NCI-H446 (cell line): ENCODE measurements around the gene USP3.

Source experiments
- DNase-seq, 2 experiments: peaks; one replicate each; lab custom pipeline; 2025; lab: John Stamatoyannopoulos, UW

USP3 gene

DNA sequence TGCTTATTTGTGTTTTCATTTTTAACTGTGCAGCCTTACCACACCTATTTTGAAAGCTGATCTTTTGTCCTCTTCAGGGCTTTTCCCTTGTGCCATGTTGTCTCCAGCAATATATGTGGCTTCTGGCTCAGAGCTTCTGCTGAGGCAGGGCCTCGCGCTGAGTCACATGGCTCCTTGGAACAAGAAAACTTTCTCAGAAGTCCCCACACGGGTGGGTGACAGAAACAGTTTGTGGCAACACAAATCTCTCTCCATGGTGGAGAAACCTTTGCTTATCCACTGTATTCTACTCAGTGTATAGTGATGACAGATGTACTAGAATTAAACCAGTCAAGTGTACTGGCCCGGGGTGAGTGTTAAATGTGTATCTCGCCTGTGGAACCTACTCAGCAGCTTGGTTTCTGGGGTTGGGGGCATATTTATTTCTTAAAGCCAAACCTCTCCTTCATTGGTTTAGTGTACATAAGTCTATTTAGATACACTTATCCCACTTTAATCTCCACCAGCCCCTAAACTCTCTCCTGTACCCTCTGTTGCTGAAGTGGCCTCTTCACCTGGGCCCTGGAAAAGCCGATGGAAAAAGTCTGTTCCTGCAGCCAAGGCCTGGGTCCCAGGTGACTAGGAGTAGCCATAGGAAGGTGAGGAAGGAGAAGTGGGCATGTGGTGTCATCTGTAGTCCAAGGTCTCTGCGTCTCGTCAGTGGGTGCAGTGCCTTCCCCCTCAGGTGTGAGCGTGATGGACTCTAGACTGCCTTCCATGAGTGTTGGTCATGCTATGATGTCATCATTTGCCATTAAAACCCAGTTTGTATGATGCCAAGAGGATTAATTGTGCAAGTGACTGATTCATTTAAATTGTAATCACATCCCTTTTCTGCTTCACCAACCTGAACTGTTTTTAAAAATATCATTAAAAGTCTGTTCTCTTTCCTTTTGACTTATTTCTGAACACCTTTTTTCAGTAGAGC, 89.6 kb downstream of the USP3 start:
- no peak for DNase-seq

DNA sequence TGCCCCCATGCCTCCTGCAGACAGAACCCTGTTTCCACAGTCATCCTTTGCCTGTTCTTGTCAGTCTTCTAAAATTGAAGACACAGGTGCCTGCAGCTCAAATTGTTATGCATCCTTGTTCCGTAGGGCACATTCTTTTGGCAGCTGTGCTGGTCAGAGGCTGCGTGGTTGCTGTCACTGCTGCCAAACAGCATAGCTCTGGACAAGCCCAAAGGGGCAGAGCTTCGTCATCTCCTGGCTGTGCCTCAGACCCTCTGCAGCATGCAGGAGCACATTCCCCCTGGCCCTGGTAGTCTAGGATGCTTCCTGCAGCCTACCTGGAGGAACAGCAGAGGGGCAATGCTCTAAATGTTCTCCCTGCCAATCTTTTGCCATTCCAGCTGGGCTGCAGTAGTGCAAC, 90.7 kb downstream of the USP3 start:
- no peak for DNase-seq

DNA sequence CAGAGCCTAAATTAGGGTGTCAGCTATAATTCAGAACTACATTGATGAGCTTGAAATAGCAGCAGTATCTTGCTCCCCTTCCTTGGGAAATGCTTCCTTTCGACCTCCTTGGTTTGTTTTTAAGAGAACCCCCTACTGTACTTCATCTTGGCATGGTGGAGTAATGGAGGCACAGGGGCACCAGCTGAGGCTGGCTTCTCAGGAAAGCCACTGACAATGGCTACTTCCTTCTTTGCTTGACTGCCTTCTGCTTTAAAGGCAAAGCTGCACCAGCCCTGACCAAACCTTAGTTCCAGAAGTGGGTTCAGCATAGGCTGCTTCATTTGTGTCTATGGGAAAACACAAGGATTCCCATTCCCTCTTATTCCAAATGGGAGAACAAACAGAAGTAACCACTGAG, 91.3 kb downstream of the USP3 start:
- no peak for DNase-seq

DNA sequence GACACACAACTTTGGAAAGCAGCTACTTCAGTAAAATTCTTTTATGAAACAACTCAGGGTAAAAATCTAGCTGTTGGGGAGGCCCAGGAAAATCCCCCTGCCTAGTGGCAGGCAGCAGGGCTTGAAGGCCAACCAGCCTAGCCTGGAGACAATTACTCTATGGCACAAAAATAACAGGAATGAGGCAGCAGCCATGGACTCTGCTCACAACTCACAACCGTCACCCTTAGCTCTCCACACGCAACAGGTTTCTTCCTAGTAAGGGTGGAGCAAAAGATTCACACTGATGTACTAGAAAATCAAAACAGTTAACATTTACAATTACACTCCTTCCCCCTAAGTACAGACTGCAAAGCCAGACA, 92.3 kb downstream of the USP3 start:
- no peak for DNase-seq

DNA sequence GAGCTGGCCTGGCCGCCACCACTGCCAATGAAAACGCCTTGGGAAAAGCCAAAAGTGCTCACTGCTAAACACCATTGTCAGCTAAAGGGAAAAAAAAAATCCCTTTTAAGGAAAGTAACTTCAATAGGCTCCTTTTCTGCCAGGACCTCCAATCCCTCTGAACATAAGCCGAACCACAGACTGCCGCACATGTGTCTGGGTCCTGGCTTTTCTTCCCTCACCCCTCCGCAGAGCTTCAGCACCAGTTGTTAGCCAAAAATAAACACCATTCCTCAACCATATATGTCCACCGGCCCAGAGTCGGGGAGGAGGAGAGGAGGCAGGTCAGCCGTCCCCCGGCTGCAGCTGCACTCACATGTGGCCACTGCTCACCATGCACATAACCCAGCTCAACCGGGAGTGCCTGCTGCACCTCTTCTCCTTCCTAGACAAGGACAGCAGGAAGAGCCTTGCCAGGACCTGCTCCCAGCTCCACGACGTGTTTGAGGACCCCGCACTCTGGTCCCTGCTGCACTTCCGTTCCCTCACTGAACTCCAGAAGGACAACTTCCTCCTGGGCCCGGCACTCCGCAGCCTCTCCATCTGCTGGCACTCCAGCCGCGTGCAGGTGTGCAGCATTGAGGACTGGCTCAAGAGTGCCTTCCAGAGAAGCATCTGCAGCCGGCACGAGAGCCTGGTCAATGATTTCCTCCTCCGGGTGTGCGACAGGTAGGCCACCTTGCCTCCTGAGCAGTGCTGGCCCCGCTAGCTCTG, 92.8 kb downstream of the USP3 start, which contains the start of gene FBXL22:
TSS of gene FBXL22 (plus strand) at position 350 of the 753 bp plus-strand sequence. CDS start at position 356, 6 bp downstream.
- no peak for DNase-seq

DNA sequence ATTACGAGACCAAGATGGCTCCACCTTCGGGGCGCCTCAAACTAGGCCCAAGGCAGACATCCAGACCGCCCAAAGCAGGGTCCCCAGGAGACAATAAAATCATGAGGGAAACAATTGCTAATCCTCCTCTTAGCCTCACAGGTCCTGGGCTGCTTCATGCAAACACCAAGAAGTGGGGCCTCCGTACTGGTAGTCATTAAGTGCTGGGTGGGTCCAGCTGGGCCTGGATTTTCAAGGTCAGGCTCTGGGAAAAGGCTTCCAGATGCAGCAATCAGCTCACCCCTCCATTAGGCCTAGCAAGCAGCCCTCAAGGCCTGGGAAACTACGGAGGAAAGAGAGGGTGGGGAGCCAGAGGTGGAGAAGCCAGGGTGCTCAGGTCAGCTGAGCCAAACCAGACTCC, 93.4 kb downstream of the USP3 start:
- no peak for DNase-seq

DNA sequence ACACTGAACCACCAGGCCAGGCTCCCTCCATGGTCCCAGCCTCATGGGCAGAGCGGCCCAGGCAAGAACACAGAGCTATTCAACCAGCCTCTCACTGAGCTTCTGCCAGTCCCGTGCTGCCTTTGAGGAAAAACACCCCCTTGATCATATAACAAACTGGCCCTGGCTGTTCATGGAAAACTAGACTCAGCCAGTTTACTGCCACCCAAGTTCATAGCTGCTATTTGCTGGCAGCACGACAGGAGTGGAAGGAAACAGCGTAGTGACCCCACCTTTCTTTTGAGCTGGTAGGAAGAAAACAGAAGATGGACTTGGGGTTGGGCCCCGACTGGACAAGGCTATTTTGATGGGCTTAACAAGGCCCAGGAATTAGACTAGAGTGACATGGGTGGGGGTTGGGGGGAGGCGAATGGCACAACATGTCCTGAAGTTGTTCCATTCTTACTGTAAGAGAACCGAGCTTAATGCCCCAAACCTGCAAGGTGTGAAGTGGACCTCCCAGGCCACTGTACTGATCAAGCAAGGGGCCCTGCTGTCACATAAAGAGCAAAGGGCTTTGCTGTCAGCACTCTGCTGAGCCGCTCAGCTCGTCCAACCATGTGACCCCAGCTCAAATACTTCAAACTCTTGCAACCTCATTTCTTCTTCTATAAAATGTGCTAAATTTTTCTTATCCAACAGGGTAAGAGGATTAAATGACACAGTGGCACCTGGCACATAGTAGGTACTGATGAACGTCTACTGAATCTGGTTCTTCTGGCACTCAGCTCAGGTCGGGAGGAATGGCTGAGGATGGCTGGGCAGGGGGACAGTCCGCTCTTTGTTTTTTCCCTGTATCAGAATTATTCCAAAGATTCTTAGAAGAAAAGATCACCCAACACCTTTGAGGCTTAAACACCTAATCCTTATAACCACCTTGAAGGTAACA, 94.3 kb downstream of the USP3 start:
- DNase-seq, result peak in 1 of 2 experiments; percentile 9

DNA sequence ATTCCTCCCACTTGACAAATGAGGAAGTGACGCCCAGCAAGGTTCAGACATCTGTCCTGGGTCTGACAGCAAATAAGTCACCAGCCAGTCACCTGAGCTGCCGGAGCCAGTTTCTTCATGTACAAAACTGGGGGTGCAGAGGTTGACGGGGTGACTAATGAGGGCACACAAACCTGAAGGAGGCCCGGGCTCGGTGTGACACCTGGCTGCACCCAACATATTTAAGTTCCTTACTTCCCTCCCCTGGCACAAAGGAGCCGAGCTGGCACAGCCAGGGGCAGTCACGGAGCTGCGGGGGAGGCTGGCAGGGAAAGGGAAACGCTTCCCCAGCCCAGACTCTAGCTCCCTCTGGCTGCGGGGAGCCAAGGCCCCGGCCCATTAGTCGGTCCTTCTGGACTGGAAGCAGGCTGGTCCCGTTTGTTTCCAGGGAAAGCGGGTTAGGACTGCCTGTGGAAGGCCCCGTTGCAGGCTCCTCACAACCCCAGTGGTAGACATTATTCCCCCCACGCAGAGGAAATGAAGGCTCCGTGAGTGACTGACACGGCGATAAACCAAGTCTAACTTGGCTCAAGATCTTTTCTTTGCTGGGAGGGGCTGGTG, 95.1 kb downstream of the USP3 start:
- peak; percentile 40 to 53 for DNase-seq

DNA sequence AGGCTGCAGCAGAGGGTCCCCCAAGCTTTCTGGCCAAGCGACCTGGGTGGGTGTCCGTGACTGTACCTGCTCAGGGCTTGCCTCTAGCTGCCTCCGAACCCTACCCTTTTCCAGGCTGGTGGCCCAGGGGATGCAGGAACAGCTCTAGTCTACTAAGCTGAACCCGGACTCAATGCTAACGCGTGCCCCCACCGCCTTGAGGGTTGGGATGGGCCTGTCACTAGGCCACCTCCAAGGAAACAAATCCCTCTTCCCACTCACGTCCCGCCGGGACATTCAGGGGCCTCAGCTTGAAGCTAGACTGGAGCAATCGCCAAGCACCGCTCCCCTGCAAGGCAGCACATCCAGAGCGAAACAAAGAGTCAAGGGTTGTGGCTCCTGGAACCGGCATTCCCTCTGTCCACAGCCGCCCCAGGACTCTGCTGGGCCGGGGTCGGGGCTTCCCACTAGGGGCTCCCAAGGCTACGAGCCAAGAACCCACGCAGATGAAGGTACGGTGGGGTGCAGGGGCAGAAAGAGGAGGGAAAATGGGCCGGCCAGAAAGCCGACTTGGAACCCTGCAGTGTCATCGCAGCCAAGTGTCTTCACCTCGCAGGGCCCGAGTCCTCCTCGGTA, 95.7 kb downstream of the USP3 start:
- peak in 1 of 2 experiments; percentile 28 for DNase-seq

DNA sequence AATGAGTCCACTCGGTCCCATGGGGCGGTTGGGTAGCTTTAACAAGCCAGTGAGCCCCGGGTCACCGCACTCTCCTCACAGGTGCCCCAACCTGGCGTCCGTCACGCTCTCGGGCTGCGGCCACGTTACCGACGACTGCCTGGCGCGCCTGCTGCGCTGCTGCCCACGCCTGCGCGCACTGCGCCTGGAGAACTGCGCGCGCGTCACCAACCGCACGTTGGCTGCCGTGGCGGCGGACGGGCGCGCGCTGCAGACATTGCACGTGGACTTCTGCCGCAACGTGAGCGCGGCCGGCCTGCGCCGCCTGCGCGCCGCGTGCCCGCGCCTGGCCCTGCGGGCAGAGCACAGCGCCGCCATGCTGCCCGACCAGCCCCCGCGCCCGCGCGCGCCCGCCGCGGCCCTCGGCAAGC, 96.2 kb downstream of the USP3 start:
- peak; percentile 78 to 94 for DNase-seq

DNA sequence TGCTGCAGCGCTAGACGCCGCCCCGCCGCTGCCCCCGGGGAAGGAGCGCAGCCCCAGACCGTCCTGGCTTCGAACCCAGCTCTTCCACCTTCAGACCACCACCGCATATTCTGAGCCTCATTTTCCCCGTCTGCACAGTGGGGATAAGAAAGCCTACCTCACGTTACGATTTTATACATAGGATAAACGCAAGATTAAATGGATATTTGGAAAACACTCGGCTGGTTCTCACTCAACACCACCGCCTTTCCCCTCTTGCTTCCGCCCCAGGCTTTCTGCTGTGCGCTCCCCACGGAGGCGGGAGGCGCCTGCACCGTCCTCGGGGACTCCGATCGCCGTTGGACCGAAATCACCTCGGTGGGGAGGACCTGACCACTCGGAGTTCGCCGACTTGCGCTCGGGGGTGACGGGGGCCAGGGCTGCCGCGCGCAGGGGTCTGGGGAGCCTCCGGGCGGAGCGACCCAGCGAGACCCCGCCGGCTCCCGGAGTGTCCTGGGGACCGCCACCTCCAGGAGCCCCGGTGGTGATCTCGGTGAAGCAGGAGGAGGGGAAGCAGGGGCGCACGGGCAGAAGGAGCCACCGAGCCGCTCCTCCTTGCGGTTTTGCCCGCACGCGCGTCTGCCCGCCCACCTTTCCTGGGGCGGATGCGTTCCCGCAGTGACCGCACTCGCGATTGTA, 96.8 kb downstream of the USP3 start:
- DNase-seq, result peak in 1 of 2 experiments; percentile 14

DNA sequence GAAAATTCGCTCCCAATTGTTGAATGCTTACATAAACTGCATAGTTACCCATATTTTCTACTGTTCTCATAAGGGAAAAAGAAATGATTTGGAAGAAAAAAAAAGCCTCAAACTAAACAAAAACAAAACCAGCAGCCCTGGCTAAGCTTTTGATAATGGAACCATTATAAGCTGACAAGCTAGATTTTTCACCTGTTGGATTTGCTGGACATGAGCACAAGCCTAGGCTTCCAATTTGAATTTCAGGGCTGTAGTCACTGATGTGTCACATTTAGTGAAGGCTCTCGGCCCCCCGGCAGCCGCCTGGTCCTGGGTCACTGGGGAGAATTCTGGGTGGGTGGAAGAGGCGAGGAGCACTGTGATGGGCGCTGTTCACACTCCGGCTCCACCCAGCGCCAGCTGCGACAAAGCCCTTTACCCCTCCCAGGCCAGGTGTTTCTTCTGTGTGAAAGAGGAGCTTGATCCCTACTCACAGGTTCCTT, 97.4 kb downstream of the USP3 start:
- DNase-seq, result no peak

DNA sequence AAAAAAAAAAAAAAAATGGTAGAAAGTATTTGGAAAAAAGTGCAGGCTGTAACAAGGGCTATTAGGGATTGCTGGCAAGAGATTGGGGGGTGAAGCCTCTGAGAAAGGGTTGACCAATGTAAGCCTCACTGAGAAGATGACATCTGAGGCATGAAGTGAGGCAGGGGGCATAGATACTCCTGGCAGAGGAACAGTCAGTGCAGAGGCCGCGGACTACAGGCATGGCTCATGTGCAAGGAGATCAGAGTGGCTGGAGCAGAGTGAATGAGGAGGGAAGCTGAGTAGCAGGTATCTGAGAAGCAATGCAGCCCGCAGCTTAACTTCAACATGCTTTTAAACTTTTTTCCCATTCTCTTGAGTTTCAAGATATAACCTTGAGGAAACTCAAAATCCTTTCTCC, 98.2 kb downstream of the USP3 start:
- no peak for DNase-seq

DNA sequence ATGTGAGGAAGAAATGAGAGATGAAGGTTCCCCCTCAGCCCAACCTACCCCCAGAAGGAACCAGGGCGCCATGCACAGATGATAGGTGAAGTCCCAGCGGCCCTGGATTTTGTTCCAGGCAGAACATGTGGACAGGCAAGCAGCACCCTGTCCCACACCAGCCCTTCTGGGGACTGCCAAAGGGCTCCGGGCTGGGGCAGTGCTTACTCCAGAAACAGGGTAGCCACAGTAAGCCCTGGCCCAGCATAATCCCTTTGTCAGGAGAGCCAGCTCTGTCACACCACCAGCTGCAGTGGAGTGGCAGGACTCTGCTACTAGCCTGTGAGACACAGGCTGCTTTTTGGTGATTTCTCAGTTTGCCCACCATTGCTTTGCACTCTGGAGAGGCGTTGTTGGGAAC, 99.1 kb downstream of the USP3 start:
- no peak for DNase-seq

DNA sequence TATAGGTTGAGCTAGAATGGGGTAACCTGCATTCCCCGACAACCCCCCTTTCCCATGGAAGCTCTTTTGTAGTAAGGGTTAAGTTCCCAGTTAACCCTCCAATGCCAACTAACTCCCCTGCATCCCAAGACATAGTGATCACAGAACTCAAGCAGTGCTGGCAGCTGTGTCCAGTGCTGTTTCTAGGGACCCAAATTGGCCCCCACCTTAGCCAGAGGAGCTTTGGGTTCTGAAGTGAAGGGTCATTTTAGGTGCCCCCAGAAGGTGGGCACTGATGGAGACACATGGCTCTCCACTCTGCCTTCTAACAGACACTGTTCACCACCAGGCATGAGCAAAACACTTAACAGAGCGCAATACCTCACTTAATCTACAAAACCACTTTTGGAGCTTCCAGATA, 99.9 kb downstream of the USP3 start:
- DNase-seq, result no peak

DNA sequence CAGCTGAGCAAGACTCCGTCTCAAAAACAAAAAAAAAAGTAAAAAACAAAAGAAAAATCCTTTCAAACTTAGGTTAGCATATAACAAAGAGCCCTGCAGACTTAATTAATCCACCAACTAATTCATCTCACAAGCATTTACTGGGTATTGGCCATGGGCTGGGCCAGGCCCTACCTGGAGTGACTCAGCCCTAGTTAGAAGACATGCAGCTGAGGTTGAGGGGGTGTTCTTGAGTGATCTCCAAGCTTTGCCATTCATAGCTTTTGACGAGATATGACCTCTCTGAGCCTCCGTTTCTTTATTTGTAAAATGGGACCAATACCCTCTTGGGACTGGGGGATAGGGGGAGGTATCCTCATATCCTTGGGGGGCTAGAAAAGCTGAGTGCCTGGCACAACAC, 100.6 kb downstream of the USP3 start:
- DNase-seq, result no peak

DNA sequence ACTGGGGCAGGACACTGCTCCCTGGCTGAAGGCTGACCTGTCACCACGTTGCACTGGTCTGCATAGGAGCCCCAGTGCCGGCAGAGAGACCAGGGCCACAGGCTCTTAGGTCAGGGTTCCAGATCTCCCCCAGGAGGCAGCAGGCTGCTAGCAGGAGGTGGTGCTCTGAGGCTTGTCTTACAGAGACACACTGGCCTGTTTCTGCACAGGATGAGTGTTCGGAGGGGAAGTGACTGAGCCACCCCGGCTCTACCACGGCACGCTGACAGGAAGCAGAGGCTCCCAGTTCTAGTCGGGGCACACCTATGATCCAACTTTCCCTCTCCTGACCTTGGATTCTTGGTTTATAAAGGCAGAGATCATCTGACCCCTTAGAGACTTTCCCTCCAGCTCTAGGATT, 101.4 kb downstream of the USP3 start:
- no peak for DNase-seq

DNA sequence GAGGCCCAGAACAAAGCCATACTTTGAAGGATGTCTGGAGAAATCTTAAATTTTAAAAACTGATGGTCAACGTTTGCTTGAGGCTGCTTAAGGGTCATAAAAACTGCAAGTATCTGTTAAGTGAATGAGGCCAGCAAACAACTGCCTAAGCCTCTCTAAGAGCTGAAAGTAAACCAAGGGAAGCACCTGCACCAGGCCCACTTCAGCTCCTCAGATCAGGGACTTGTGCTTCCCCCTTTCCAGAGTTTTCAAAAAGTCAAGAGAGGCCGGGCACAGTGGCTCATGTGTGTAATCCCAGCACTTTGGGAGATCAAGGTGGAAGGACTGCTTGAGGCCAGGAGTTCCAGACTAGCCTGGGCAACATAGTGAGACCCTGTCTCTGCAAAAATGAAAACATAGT, 101.9 kb downstream of the USP3 start:
- DNase-seq, result no peak

DNA sequence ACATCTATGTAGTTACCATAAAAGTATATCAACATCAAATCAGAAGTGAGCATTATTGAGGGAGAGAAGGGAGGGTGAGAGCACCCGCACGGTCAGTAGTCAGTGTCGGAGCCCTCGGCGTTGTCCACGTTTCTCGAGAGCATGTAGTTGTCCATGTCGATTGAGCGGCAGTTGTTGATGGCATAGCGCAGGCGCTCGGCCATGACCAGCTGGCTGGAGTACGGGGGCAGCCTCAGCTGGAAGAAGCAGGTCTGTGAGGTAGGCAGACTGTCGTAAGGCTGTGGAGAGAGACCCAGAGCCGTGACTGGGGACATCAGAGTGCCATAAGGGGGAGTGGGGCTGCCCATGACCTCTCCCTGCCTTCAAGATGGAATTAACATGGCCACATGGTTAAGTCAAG, 104.6 kb downstream of the USP3 start:
- DNase-seq, result no peak

DNA sequence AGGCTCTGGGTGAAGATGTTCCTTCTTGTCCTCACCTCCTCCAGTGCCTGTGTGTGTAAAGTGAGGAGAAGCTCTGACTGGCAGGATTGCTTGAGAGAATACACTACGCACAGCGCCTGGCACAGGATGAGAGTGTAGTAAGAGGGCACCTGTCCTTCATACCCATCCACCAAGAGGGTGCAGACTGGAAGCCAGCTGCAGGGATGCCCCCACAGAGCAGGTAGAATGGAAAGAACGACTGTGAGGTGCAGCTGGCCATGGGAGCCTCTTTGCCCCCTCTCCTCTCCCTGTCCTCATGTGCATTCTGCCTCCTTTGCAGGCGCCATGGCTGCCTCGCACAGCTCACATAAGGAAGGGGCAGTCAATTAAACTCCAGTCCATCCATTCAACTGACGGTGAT, 105.1 kb downstream of the USP3 start:
- no peak for DNase-seq
